ENCODE results near the gene CCDC192.
"Not testable (repeated sequence)": the region's sequence is repeated elsewhere in the genome, so short reads cannot be mapped to it uniquely, and the experiment has no call there.

CCDC192 gene

GRCh38 chr5:127839072-127839471, 135.9 kb downstream of the CCDC192 start:
- DNase-seq (ENCODE audit: low read depth): no peak
- no peak overlapping the region for H3K4me3 ChIP-seq (ENCODE audit: low read depth, low read length)
- TF ChIP-seq CTCF (IDR thresholded peaks at IDR 0.05; ENCODE audit: control insufficient read depth, extremely low read depth, insufficient read depth): no peak

- DNase-seq (ENCODE audit: low read depth): no peak
- TF ChIP-seq CTCF (IDR thresholded peaks at IDR 0.05; ENCODE audit: control insufficient read depth, extremely low read depth, insufficient read depth): no peak
- no peak overlapping the region for H3K4me3 ChIP-seq (ENCODE audit: low read depth, low read length)
Measured at GRCh38 chr5:127839496-127840197, 136.5 kb downstream of the CCDC192 start.

- DNase-seq (ENCODE audit: low read depth): no peak
- no peak overlapping the region for H3K4me3 ChIP-seq (ENCODE audit: low read depth, low read length)
- TF ChIP-seq CTCF (IDR thresholded peaks at IDR 0.05; ENCODE audit: control insufficient read depth, extremely low read depth, insufficient read depth): no peak
Measured at GRCh38 chr5:127840198-127840524, 137.0 kb downstream of the CCDC192 start.

- DNase-seq (ENCODE audit: low read depth): peak; percentile 91
- no peak overlapping the region for H3K4me3 ChIP-seq (ENCODE audit: low read depth, low read length)
- no peak for TF ChIP-seq CTCF (IDR thresholded peaks at IDR 0.05; ENCODE audit: control insufficient read depth, extremely low read depth, insufficient read depth)
Measured at GRCh38 chr5:127840809-127841208, 137.6 kb downstream of the CCDC192 start.

GRCh38 chr5:127844581-127845021, 141.4 kb downstream of the CCDC192 start:
- H3K4me3 ChIP-seq (ENCODE audit: low read depth, low read length): no peak overlapping the region
- DNase-seq (ENCODE audit: low read depth): peak; percentile 55
- peak; percentile 41 for TF ChIP-seq CTCF (IDR thresholded peaks at IDR 0.05; ENCODE audit: control insufficient read depth, extremely low read depth, insufficient read depth)

- no peak for TF ChIP-seq CTCF (IDR thresholded peaks at IDR 0.05; ENCODE audit: control insufficient read depth, extremely low read depth, insufficient read depth)
- H3K4me3 ChIP-seq (ENCODE audit: low read depth, low read length): no peak overlapping the region
- DNase-seq (ENCODE audit: low read depth): no peak
Measured at GRCh38 chr5:127846884-127847283, 143.7 kb downstream of the CCDC192 start.

GRCh38 chr5:127847641-127848040, 144.4 kb downstream of the CCDC192 start:
- H3K4me3 ChIP-seq (ENCODE audit: low read depth, low read length); DNase-seq (ENCODE audit: low read depth): not testable (repeated sequence)
